ENCODE measurements around the gene ACO2.

ACO2 gene

GRCh38 chr22:41468381-41469217, at the start of gene ACO2, which contains the start of gene PHF5A (continued):
- peak; percentile 63; the same call in 1 of the 2 replicates for TF ChIP-seq ZSCAN5A (tag by site-specific recombination; IDR thresholded peaks at IDR 0.05)
- no peak for TF ChIP-seq ZNF362 (tag by site-specific recombination; IDR thresholded peaks at IDR 0.05)
- TF ChIP-seq ZNF239 (tag by site-specific recombination; IDR thresholded peaks at IDR 0.05): no peak
- 0 out of 2 replicates have a peak, but pooled peaks have one; percentile 17 for TF ChIP-seq ZSCAN4 (tag by site-specific recombination; IDR thresholded peaks at IDR 0.05)
- no peak for TF ChIP-seq MYNN (tag by site-specific recombination; IDR thresholded peaks at IDR 0.05; ENCODE audit: borderline replicate concordance)
- TF ChIP-seq ZNF23 (tag by site-specific recombination; IDR thresholded peaks at IDR 0.05; ENCODE audit: borderline replicate concordance): no peak
- peak; percentile 77 for TF ChIP-seq ZFHX2 (tag by site-specific recombination; conservative IDR thresholded peaks at IDR 0.05)
- TF ChIP-seq ZBTB8A (tag by site-specific recombination; IDR thresholded peaks at IDR 0.05): peak; percentile 93
- TF ChIP-seq ZNF335 (tag by site-specific recombination; conservative IDR thresholded peaks at IDR 0.05): peak; percentile 95
- TF ChIP-seq ZNF830 (tag by site-specific recombination; IDR thresholded peaks at IDR 0.05; ENCODE audit: low read depth): no peak
- no peak for TF ChIP-seq ZNF274 (IDR thresholded peaks at IDR 0.05; ENCODE audit: low read length)
- TF ChIP-seq ZNF274 (tag by site-specific recombination; IDR thresholded peaks at IDR 0.05; ENCODE audit: borderline replicate concordance): no peak
- no peak for TF ChIP-seq ZBTB7A (tag by site-specific recombination; IDR thresholded peaks at IDR 0.05; ENCODE audit: low read depth)
- TF ChIP-seq ZNF10 (tag by site-specific recombination; IDR thresholded peaks at IDR 0.05): peak; percentile 80; the same call in 1 of the 2 replicates
- TF ChIP-seq CTCF (tag by site-specific recombination; IDR thresholded peaks at IDR 0.05): no peak
- TF ChIP-seq ZNF707 (tag by site-specific recombination; IDR thresholded peaks at IDR 0.05): no peak
- TF ChIP-seq ZSCAN16 (tag by site-specific recombination; IDR thresholded peaks at IDR 0.05): no peak
- TF ChIP-seq ZNF473 (tag by site-specific recombination; IDR thresholded peaks at IDR 0.05): no peak
- 0 out of 2 replicates have a peak, but pooled peaks have one; percentile 31 for TF ChIP-seq TCF7L2 (IDR thresholded peaks at IDR 0.05; ENCODE audit: borderline replicate concordance, low read depth, low read length)
- no peak for TF ChIP-seq ZNF670 (tag by site-specific recombination; IDR thresholded peaks at IDR 0.05; ENCODE audit: low read depth)
- TF ChIP-seq PRDM4 (tag by site-specific recombination; IDR thresholded peaks at IDR 0.05): no peak
- TF ChIP-seq ZNF768 (tag by site-specific recombination; IDR thresholded peaks at IDR 0.05): no peak
- no peak; the same call in 1 of the 2 replicates for TF ChIP-seq ZNF623 (tag by site-specific recombination; IDR thresholded peaks at IDR 0.05)
- TF ChIP-seq PRDM2 (tag by site-specific recombination; IDR thresholded peaks at IDR 0.05; ENCODE audit: borderline replicate concordance): no peak
